ENCODE data around the gene DOCK10.

DOCK10 gene

GRCh38 chr2:224982226-224982625 is 60.0 kb downstream of the DOCK10 start:
- Histone ChIP-seq H3K9me3 (no peaks in the 10 kb centered on the region), H3K4me3 (ENCODE audit: low read depth in 1 of 2, low read length in 1 of 2) (no peak overlapping the region), H3K4me1 (ENCODE audit: control insufficient read depth in 1 of 2, insufficient read depth in 1 of 2, low read depth in 1 of 2, low read length in 1 of 2) (no peaks in the 10 kb centered on the region), H3K27ac (no peak overlapping the region), H3K36me3 (no peaks in the 10 kb centered on the region), H3K27me3 (no peaks in the 10 kb centered on the region)
- no peak for TF ChIP-seq CTCF (IDR thresholded peaks at IDR 0.05)

- H3K9me3 ChIP-seq: no peaks in the 10 kb centered on the region
- TF ChIP-seq CTCF (IDR thresholded peaks at IDR 0.05): no peak
- no peaks in the 10 kb centered on the region for H3K27me3 ChIP-seq
- H3K27ac ChIP-seq: no peak overlapping the region
- H3K36me3 ChIP-seq: no peaks in the 10 kb centered on the region
- no peak overlapping the region for H3K4me3 ChIP-seq (ENCODE audit: low read depth in 1 of 2, low read length in 1 of 2)
- H3K4me1 ChIP-seq (ENCODE audit: control insufficient read depth in 1 of 2, insufficient read depth in 1 of 2, low read depth in 1 of 2, low read length in 1 of 2): no peaks in the 10 kb centered on the region
Measured at GRCh38 chr2:224976629-224977525, 65.4 kb downstream of the DOCK10 start.

GRCh38 chr2:224975761-224976160 is 66.5 kb downstream of the DOCK10 start:
- H3K9me3 ChIP-seq: no peaks in the 10 kb centered on the region
- no peak for TF ChIP-seq CTCF (IDR thresholded peaks at IDR 0.05)
- no peak overlapping the region for H3K27ac ChIP-seq
- H3K27me3 ChIP-seq: no peaks in the 10 kb centered on the region
- H3K36me3 ChIP-seq: no peaks in the 10 kb centered on the region
- no peaks in the 10 kb centered on the region for H3K4me1 ChIP-seq (ENCODE audit: control insufficient read depth in 1 of 2, insufficient read depth in 1 of 2, low read depth in 1 of 2, low read length in 1 of 2)
- no peak overlapping the region for H3K4me3 ChIP-seq (ENCODE audit: low read depth in 1 of 2, low read length in 1 of 2)

DNA sequence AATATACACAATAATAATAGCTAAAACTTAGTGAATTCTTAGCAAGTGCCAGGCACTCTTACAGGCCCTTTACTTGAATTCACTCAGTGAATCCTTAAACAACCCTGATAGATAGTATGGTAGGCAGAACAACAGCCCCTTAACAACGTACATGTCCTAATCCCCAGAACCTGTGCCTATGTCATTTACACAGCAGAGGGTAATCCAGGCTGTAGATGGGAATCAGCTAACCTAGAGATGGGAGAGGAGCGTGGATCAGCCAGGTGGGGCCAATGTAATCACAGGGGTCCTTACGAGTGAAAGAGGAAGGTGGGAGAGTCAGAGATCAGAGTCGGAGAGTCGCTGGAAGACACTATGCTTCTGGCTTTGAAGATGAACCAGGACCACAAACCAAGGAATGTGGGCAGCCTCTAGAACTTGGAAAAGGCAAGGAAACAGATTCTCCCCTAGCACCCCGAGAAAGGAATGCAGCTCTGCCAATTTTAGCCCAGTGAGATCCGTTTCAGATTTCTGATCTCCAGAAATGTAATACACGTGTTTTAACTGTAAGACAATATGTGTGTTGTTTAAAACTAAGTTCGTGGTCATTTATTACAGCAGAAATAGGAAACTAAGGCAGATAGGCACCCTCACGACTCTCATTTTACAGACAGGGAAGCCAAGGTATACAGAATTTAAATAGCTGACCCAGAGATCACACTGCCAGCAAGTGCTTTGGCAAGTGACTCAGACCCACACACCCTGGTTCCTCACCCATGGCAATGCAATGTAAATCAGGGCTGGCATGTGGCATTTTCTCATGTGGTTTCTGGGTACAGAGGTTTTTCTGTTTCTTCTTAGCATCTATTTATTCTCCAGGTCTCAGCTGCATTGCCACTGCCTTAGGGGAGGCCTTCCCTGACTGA is 68.9 kb downstream of the DOCK10 start:
- H3K4me3 ChIP-seq (ENCODE audit: low read depth in 1 of 2, low read length in 1 of 2): no peak overlapping the region
- H3K27me3 ChIP-seq: no peaks in the 10 kb centered on the region
- no peaks in the 10 kb centered on the region for H3K36me3 ChIP-seq
- no peaks in the 10 kb centered on the region for H3K9me3 ChIP-seq
- TF ChIP-seq CTCF (IDR thresholded peaks at IDR 0.05): no peak
- H3K4me1 ChIP-seq (ENCODE audit: control insufficient read depth in 1 of 2, insufficient read depth in 1 of 2, low read depth in 1 of 2, low read length in 1 of 2): no peaks in the 10 kb centered on the region
- no peak overlapping the region for H3K27ac ChIP-seq

- no peaks in the 10 kb centered on the region for H3K27me3 ChIP-seq
- no peak for TF ChIP-seq CTCF (IDR thresholded peaks at IDR 0.05)
- no peak overlapping the region for H3K4me3 ChIP-seq (ENCODE audit: low read depth in 1 of 2, low read length in 1 of 2)
- no peaks in the 10 kb centered on the region for H3K9me3 ChIP-seq
- no peak overlapping the region for H3K27ac ChIP-seq
- H3K4me1 ChIP-seq (ENCODE audit: control insufficient read depth in 1 of 2, insufficient read depth in 1 of 2, low read depth in 1 of 2, low read length in 1 of 2): no peaks in the 10 kb centered on the region
- no peaks in the 10 kb centered on the region for H3K36me3 ChIP-seq
Measured at GRCh38 chr2:224971214-224971613, 71.1 kb downstream of the DOCK10 start.

All from neutrophil (primary cell).